Measurements from ENCODE around the gene PSMD14. TPM values are rescaled to one million over a fixed set of nuclear protein-coding genes. Genes with fewer than 3 reads are reported as not detected.
A peak's percentile ranks its signal among the peaks of the same experiment; 100 is the strongest.
"Not testable (repeated sequence)": the region's sequence is repeated elsewhere in the genome, so short reads cannot be mapped to it uniquely, and the experiment has no call there.

PSMD14 gene
- total and polyA plus RNA-seq, 4 donors, result 28.8 to 60.5 (median 47.1) TPM

DNA sequence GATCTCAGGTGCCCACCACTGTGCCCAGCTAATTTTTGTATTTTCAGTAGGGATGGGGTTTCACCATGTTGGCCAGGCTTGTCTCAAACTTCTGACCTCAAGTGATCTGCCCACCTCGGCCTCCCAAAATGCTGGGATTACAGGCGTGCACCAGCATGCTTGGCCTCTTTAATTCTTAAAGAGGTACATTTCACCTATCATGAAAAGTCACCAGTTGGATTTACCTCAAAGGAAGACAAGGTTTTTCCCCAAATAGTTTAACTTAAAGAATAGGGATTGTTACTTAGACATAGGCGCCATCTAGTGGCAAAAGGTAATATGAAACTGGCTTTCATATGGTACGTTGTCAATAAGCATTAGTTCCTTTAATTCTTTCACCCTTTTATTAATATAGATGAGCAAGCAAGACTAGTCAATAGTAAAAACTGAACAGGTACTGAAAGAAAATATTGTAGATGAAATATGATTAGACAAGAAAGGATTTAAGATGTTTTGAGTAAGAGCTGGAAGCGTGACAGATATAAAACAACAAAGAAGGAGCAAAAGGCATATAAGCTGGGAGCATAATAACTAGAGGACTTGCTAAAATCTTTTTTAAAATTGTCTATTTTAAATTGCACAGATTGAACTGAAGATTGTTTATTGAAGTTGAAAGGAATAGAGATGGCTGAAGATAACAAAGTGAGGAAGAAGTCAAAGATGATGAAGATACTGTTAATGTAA lies 35.0 kb upstream of the PSMD14 start:
- no peaks in the 10 kb centered on the region for H3K27me3 ChIP-seq (ENCODE audit: control insufficient read depth in 3 of 3, insufficient read depth in 3 of 3, low read length in 2 of 3)
- peaks cover 0 to 3% (median 0%) of the 10 kb centered on the region in 4 donors for H3K9me3 ChIP-seq (ENCODE audit: control insufficient read depth in 4 of 4, insufficient read depth in 3 of 4, low read length in 3 of 4)
- ATAC-seq (ENCODE audit: insufficient read depth, low FRiP score), result peak; percentile 62
- no peaks in the 10 kb centered on the region for H3K36me3 ChIP-seq (ENCODE audit: control insufficient read depth in 4 of 4, insufficient read depth in 4 of 4, low read length in 4 of 4)
- 46 to 52% methylated on average over 5 of the region's 5 CpGs for WGBS, 2 donors
- peak; percentile 50 for TF ChIP-seq CTCF (IDR thresholded peaks at IDR 0.05; ENCODE audit: control extremely low read depth, extremely low read depth)
- no peaks in the 10 kb centered on the region for H3K4me1 ChIP-seq (ENCODE audit: control insufficient read depth in 5 of 5, insufficient read depth in 5 of 5, low read length in 5 of 5)
- H3K27ac ChIP-seq (ENCODE audit: low read depth in 1 of 2, low read length in 1 of 2), result no peak overlapping the region
- no peak overlapping the region for H3K4me3 ChIP-seq
- H3K9ac ChIP-seq (ENCODE audit: insufficient read depth in 1 of 2, low read length in 2 of 2), result no peak overlapping the region
- DNase-seq, result peak in 2 of 3 donors; percentile 50 to 59

DNA sequence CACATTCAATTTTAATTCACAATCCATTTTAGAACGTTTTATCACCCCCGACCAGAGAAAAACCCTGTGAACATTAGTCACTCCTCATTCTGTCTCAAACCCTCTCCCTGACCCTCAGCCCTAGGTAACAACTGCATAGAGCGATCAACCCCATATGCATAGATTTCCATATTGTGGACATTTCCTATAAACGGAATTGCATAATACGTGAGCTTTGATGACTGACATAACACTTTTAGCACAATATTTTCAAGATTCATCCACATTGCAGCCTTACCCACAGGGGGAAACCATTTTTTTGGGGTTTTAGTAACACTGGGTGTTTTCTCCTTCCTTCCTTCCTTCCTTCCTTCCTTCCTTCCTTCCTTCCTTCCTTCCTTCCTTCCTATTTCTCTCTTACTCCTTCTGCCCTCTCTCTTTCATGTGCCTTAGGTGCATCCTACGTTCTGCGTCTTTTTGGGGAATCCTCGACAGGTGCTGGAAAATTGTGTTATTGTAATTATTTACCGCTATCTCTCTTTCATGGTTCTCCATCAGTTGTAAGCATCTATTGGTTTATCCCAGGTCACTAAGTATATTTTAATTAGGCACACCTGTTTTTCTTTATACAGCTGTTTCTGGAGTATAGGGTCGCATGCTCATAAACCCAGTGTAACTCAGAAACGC lies 29.5 kb upstream of the PSMD14 start:
- not testable (repeated sequence) for H3K4me1 ChIP-seq (ENCODE audit: control insufficient read depth in 5 of 5, insufficient read depth in 5 of 5, low read length in 5 of 5); DNase-seq; H3K27ac ChIP-seq (ENCODE audit: low read depth in 1 of 2, low read length in 1 of 2); H3K27me3 ChIP-seq (ENCODE audit: control insufficient read depth in 3 of 3, insufficient read depth in 3 of 3, low read length in 2 of 3); H3K4me3 ChIP-seq; H3K36me3 ChIP-seq (ENCODE audit: control insufficient read depth in 4 of 4, insufficient read depth in 4 of 4, low read length in 4 of 4); H3K9me3 ChIP-seq (ENCODE audit: control insufficient read depth in 4 of 4, insufficient read depth in 3 of 4, low read length in 3 of 4); ATAC-seq (ENCODE audit: insufficient read depth, low FRiP score); H3K9ac ChIP-seq (ENCODE audit: insufficient read depth in 1 of 2, low read length in 2 of 2)
- 63 to 69% methylated on average over 11 of the region's 11 CpGs for WGBS, 2 donors

GRCh38 chr2:161279230-161279815 lies 28.9 kb upstream of the PSMD14 start:
- WGBS, 2 donors, result 78 to 80% methylated on average over 5 of the region's 5 CpGs
- H3K27me3 ChIP-seq (ENCODE audit: control insufficient read depth in 3 of 3, insufficient read depth in 3 of 3, low read length in 2 of 3); DNase-seq; H3K4me3 ChIP-seq; H3K9ac ChIP-seq (ENCODE audit: insufficient read depth in 1 of 2, low read length in 2 of 2); H3K4me1 ChIP-seq (ENCODE audit: control insufficient read depth in 5 of 5, insufficient read depth in 5 of 5, low read length in 5 of 5); H3K27ac ChIP-seq (ENCODE audit: low read depth in 1 of 2, low read length in 1 of 2); H3K9me3 ChIP-seq (ENCODE audit: control insufficient read depth in 4 of 4, insufficient read depth in 3 of 4, low read length in 3 of 4); H3K36me3 ChIP-seq (ENCODE audit: control insufficient read depth in 4 of 4, insufficient read depth in 4 of 4, low read length in 4 of 4); ATAC-seq (ENCODE audit: insufficient read depth, low FRiP score): not testable (repeated sequence)

DNA sequence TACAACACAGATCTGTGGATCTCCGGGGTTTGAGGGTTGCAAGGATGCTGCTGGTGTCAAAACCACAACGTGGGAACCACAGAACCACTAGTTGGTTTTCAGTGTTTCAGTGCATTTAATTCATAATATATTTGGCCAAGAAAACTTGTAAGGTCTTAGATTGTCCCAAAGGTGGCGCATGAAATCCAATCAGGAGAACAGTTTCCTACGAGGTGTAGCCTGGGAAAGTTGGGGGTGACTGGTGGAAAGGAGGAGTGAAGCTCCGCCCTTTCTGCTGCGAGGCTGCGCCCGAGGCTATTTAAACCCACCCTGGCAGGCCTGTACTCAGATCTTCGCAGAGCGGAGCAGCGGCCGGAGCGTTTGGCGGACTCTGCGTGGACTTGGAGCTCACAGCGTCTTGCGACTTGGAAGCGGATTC lies 27.3 kb upstream of the PSMD14 start:
- H3K27ac ChIP-seq (ENCODE audit: low read depth in 1 of 2, low read length in 1 of 2); ATAC-seq (ENCODE audit: insufficient read depth, low FRiP score); H3K4me1 ChIP-seq (ENCODE audit: control insufficient read depth in 5 of 5, insufficient read depth in 5 of 5, low read length in 5 of 5); H3K9me3 ChIP-seq (ENCODE audit: control insufficient read depth in 4 of 4, insufficient read depth in 3 of 4, low read length in 3 of 4); H3K27me3 ChIP-seq (ENCODE audit: control insufficient read depth in 3 of 3, insufficient read depth in 3 of 3, low read length in 2 of 3); H3K36me3 ChIP-seq (ENCODE audit: control insufficient read depth in 4 of 4, insufficient read depth in 4 of 4, low read length in 4 of 4); H3K4me3 ChIP-seq; H3K9ac ChIP-seq (ENCODE audit: insufficient read depth in 1 of 2, low read length in 2 of 2): not testable (repeated sequence)
- WGBS, 2 donors, result 72 to 77% methylated on average over 18 of the region's 18 CpGs
- peak in 2 of 3 donors; percentile 4 to 8 for DNase-seq

DNA sequence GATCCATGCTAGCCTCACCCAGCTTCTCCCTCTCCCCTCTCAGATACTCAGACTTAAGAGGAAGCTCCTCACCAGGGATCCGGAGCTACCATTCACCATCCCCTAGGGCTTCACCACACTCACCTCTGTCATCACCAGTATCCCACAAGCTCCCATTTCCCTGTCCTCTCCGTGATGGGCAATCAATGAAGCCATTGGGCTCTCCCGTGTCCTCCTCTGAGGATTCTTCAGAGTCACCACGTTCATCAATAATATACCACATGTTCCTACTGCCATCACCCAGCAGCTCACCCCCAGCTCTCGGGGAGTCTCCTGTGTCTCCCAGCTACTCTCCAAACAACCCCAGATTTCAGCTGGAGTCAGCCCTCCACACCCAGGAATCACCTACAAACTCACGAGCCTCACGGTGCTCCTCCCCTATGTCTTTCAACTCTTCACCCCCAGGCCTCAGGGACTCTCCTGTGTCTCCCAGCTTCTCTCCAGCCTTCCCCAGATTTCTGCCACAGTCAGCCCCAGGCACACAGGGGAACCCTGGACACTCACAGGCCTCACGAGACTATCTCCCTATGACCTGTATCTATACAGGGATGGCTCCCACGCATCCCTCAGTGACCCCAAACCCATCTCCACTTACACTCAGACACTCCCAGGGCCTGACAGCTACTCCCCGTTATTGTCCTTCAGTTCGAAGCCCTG lies 26.5 kb upstream of the PSMD14 start:
- not testable (repeated sequence) for ATAC-seq (ENCODE audit: insufficient read depth, low FRiP score); DNase-seq; H3K36me3 ChIP-seq (ENCODE audit: control insufficient read depth in 4 of 4, insufficient read depth in 4 of 4, low read length in 4 of 4); H3K27me3 ChIP-seq (ENCODE audit: control insufficient read depth in 3 of 3, insufficient read depth in 3 of 3, low read length in 2 of 3); H3K4me3 ChIP-seq; H3K9me3 ChIP-seq (ENCODE audit: control insufficient read depth in 4 of 4, insufficient read depth in 3 of 4, low read length in 3 of 4); H3K27ac ChIP-seq (ENCODE audit: low read depth in 1 of 2, low read length in 1 of 2); H3K9ac ChIP-seq (ENCODE audit: insufficient read depth in 1 of 2, low read length in 2 of 2); H3K4me1 ChIP-seq (ENCODE audit: control insufficient read depth in 5 of 5, insufficient read depth in 5 of 5, low read length in 5 of 5)
- 79 to 80% methylated on average over 11 of the region's 11 CpGs for WGBS, 2 donors

- H3K9me3 ChIP-seq (ENCODE audit: control insufficient read depth in 4 of 4, insufficient read depth in 3 of 4, low read length in 3 of 4); H3K36me3 ChIP-seq (ENCODE audit: control insufficient read depth in 4 of 4, insufficient read depth in 4 of 4, low read length in 4 of 4); H3K4me1 ChIP-seq (ENCODE audit: control insufficient read depth in 5 of 5, insufficient read depth in 5 of 5, low read length in 5 of 5); H3K4me3 ChIP-seq; H3K27me3 ChIP-seq (ENCODE audit: control insufficient read depth in 3 of 3, insufficient read depth in 3 of 3, low read length in 2 of 3); DNase-seq; H3K9ac ChIP-seq (ENCODE audit: insufficient read depth in 1 of 2, low read length in 2 of 2); ATAC-seq (ENCODE audit: insufficient read depth, low FRiP score); H3K27ac ChIP-seq (ENCODE audit: low read depth in 1 of 2, low read length in 1 of 2): not testable (repeated sequence)
- 92 to 94% methylated on average over 9 of the region's 9 CpGs for WGBS, 2 donors
Measured at GRCh38 chr2:161282311-161282644, 25.9 kb upstream of the PSMD14 start.

All from lung (tissue), 12 donors.